Lower leg skin (tissue), 4 donors: Measurements from ENCODE around the gene NEDD8. TPM values are rescaled to one million over a fixed set of nuclear protein-coding genes. Genes with fewer than 3 reads are reported as not detected.
A peak's percentile ranks its signal among the peaks of the same experiment; 100 is the strongest.

Experiments used
- DNase-seq, 2 donors: peaks; one replicate each; pipeline ENCODE4 v3.0.0-alpha.2; 2019; ENCODE audit warnings: low spot score in 2 of 2
- H3K4me3 ChIP-seq: fragments of 200-600 bp; sonication (generic); 2 replicates; pipeline ENCODE4 v1.5.1; 2017; ENCODE audit warnings: mild to moderate bottlenecking, low read depth; ENCODE audit not compliant: poor library complexity, severe bottlenecking
- POLR2A ChIP-seq, 2 donors: fragments of 450-650 bp; IDR thresholded peaks; one replicate each; pipeline ENCODE4 v1.6.1; 2016 to 2017; ENCODE audit warnings: antibody characterized with exemption in 2 of 2, mild to moderate bottlenecking in 1 of 2, moderate library complexity in 1 of 2
- WGBS, 2 donors: methylation state at CpG; one replicate each; pipeline ENCODE4 v1.1.5; 2018; 5-methylcytosine and 5-hydroxymethylcytosine counted together
- intact Hi-C: fragments of 100-400 bp; cut with DNase I; formaldehyde crosslinking; loops from one replicate; pipeline ENCODE4 v1.15.0; 2023; ENCODE audit warnings: low total_unique reads
- total RNA-seq, 4 donors: library from RNA; depleted of rRNA; stranded (reverse); fragments of >200 nt; gene quantifications; one replicate each; pipeline ENCODE4 v1.1.0, GENCODE V29; 2016
- TF ChIP-seq, protein P1 (sequence below), 3 donors: fragments of 450-650 bp; IDR thresholded peaks; one replicate each; pipeline ENCODE4 v1.5.1; 2016; ENCODE audit warnings: antibody characterized with exemption in 3 of 3, mild to moderate bottlenecking in 3 of 3, moderate library complexity in 2 of 3

The NEDD8 gene
- total RNA-seq, 4 donors from 2014 or later: 68.0 to 153 (median 107) TPM

DNA sequence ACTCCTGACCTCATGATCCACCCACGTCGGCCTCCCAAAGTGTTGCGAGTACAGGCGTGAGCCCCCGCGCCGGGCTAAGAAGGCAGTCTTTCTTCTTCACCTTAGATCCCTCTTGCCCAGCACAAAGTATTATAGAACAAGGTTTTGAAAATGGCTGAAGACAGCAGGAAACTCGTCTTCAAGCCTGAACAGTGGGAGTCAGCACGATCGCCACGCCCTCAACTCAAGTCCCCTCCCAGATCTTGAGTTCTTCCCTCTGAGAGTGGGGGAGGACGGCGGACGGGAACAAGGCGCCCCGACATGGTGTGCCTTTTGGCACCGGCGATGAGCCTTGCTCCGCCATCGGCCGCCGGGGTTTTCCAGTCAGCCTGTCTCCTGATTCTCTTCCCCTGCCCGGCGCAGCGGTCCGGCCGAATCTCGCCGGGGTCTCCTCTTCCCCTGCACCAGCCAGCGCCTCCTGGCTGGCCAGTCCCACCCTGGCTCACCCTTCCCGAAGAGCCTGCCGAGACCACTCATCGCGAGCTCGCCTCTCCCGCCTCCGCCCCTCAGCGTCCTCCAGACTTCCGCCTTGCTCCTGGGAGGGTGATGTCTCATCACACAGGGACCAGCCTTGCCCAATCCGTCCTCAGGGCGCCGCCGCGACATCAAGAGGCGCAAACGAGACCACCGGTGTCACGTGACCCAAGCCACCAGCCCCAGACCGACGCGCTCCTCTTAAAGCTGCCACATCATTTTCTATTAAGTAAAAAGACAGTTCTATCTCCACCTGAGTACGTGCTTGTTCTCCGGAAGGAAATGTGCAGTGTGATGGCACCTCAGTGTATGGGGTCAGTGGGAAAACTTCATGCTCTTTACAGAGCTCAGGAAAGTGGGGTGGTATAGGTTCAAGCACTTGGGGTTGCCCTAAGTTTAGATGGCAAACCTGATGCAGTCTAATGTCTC is 19.0 kb downstream of the NEDD8 start, which contains the start of gene CHMP4A:
Gene CHMP4A, minus strand, starts transcription at position 565 of the 942 bp plus-strand sequence. Its CDS starts 49 bp downstream, at position 516.
- 1% methylated on average over 29 to 52 of the region's 53 CpGs for WGBS, 2 donors
- intact Hi-C loops: no loop called here
- TF ChIP-seq, protein P1, sequence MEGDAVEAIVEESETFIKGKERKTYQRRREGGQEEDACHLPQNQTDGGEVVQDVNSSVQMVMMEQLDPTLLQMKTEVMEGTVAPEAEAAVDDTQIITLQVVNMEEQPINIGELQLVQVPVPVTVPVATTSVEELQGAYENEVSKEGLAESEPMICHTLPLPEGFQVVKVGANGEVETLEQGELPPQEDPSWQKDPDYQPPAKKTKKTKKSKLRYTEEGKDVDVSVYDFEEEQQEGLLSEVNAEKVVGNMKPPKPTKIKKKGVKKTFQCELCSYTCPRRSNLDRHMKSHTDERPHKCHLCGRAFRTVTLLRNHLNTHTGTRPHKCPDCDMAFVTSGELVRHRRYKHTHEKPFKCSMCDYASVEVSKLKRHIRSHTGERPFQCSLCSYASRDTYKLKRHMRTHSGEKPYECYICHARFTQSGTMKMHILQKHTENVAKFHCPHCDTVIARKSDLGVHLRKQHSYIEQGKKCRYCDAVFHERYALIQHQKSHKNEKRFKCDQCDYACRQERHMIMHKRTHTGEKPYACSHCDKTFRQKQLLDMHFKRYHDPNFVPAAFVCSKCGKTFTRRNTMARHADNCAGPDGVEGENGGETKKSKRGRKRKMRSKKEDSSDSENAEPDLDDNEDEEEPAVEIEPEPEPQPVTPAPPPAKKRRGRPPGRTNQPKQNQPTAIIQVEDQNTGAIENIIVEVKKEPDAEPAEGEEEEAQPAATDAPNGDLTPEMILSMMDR (IDR thresholded peaks at IDR 0.05): peak in 1 of 3 donors; percentile 88
- TF ChIP-seq POLR2A (IDR thresholded peaks at IDR 0.05): peak in 1 of 2 donors; percentile 89

DNA sequence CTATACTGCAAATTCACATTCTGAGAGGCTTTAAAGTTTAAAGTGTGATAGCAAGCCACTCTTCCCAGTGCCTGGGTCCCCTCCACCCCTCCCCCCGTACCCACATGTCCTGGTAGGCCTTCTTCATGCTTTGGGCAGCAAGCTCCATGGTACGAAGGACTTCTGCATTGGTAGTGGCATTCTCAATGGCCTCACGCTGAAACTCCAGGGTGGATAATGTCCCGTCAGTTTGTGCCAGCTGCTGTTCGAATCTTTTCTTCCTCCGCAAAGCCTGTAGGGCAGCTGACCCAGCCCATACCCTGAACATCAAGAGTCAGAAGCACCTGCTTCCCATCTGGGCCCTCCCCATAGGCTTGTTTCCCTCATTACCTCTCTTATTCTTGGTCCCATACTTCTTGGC is 20.9 kb downstream of the NEDD8 start:
- intact Hi-C loops: no loop called here
- 85 to 93% methylated on average over 6 of the region's 6 CpGs for WGBS, 2 donors
- peak in 1 of 2 donors; percentile 37 for DNase-seq
- TF ChIP-seq POLR2A (IDR thresholded peaks at IDR 0.05): no peak
- TF ChIP-seq, protein P1 (IDR thresholded peaks at IDR 0.05): no peak
- H3K4me3 ChIP-seq: no peak overlapping the region

More for the DNA sequence above, 19.0 kb downstream of the NEDD8 start, which contains the start of gene CHMP4A:
- peak within 1 kb of the TSS; percentile 57 for H3K4me3 ChIP-seq
- peak; percentile 98 to 99 for DNase-seq

DNA sequence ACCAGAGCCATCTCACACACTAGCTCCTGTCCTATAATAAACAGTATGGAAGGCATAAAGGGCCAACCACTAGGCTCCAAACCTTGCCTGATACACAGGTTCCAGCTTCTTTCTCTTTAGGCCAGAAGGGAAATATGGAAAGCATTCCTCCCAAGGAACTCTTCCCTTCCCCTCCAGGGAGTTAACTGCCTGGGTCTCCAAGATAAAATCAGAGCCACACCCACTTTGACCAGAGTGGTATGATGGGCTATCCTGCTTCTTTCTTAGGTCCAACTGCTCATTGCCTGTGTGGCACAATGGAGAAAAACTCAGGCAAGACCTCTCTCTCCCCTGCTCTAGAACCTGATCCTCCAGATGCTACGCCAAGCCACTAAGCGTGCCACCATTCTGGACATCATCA is 24.5 kb downstream of the NEDD8 start:
- intact Hi-C loops: no loop called here
- H3K4me3 ChIP-seq: no peak overlapping the region
- WGBS, 2 donors: 98 to 100% methylated on average over 2 of the region's 2 CpGs
- TF ChIP-seq, protein P1 (IDR thresholded peaks at IDR 0.05): no peak
- no peak for TF ChIP-seq POLR2A (IDR thresholded peaks at IDR 0.05)
- DNase-seq: peak in 1 of 2 donors; percentile 9

DNA sequence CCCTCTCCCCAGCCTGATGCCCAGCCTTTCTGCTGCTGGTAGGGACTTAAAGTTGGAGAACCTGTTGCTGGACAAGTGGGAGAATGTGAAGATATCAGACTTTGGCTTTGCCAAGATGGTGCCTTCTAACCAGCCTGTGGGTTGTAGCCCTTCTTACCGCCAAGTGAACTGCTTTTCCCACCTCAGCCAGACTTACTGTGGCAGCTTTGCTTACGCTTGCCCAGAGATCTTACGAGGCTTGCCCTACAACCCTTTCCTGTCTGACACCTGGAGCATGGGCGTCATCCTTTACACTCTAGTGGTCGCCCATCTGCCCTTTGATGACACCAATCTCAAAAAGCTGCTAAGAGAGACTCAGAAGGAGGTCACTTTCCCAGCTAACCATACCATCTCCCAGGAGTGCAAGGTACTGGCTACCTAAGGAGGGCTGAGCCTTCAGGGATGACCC is 25.0 kb downstream of the NEDD8 start:
- intact Hi-C loops: no loop called here
- DNase-seq: peak in 1 of 2 donors; percentile 46
- no peak overlapping the region for H3K4me3 ChIP-seq
- TF ChIP-seq POLR2A (IDR thresholded peaks at IDR 0.05): no peak
- TF ChIP-seq, protein P1 (IDR thresholded peaks at IDR 0.05): no peak
- 95 to 98% methylated on average over 5 of the region's 5 CpGs for WGBS, 2 donors

DNA sequence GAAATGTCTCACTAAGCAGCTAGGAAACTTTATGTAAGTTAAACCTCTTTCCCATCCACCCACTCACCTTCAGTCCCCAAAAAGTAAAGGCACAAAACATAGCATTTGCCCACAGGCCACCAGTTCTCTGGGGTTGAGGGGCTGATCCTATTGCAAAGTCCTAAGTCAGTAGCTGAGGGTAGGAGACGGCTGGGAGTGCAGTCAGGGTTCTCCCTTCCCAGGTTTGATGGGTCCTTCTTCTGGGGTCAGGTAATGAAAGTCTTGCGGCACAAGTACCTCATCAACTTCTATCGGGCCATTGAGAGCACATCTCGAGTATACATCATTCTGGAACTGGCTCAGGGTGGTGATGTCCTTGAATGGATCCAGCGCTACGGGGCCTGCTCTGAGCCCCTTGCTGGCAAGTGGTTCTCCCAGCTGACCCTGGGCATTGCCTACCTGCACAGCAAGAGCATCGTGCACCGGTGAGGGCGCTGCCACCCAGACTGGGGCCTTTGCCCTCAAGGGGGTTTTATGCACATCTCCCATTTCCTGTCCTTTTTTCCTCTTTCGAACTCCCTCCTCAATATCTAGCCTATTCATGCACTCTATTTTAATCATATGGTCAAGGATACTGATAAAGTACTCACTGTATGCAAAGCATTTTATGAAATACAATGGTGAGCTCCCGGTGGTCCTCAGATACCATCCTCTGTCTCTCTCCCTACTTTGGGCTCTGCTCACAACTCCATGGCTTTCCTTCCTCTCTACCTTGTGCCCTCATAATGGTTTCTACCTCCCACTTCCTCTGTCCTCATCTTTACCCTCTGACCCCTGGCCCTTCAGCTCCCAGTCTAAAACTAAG is 25.7 kb downstream of the NEDD8 start:
- WGBS, 2 donors: 95 to 98% methylated on average over 11 of the region's 11 CpGs
- no peak overlapping the region for H3K4me3 ChIP-seq
- TF ChIP-seq POLR2A (IDR thresholded peaks at IDR 0.05): no peak
- TF ChIP-seq, protein P1 (IDR thresholded peaks at IDR 0.05): no peak
- intact Hi-C loops: no loop called here
- peak in 1 of 2 donors; percentile 78 for DNase-seq
